Measurements from ENCODE around the gene KIF26B. TPM values are rescaled to one million over a fixed set of nuclear protein-coding genes. Genes with fewer than 3 reads are reported as not detected.

KIF26B gene
- polyA plus RNA-seq, 1 of the 3 experiments (the other 2 are of a cell fraction), result 2.6 TPM

GRCh38 chr1:245128381-245129101 lies 26.2 kb upstream of the KIF26B start:
- POLR2A ChIA-PET, result no interaction called here
- H3K79me2 ChIP-seq (ENCODE audit: insufficient read depth), result no peaks in the 10 kb centered on the region
- H3K27me3 ChIP-seq (ENCODE audit: insufficient read depth), result no peaks in the 10 kb centered on the region
- no peak overlapping the region for H3K4me3 ChIP-seq (ENCODE audit: low read depth in 2 of 2, low read length in 1 of 2)
- no peak overlapping the region for H2AFZ ChIP-seq (ENCODE audit: low read depth)
- no peak overlapping the region for H3K27ac ChIP-seq (ENCODE audit: low read depth in 2 of 2, low read length in 1 of 2)
- TF ChIP-seq TCF12 (IDR thresholded peaks at IDR 0.05) (no peak), FOSL2 (IDR thresholded peaks at IDR 0.05; ENCODE audit: borderline replicate concordance, low read depth) (no peak), RFX5 (IDR thresholded peaks at IDR 0.05; ENCODE audit: low read length) (no peak), POLR2AphosphoS5 (IDR thresholded peaks at IDR 0.05; ENCODE audit: low read depth, low read length) (no peak), RAD21 (IDR thresholded peaks at IDR 0.05; ENCODE audit: low read length) (no peak), IRF3 (IDR thresholded peaks at IDR 0.05; ENCODE audit: low read depth, low read length) (no peak), PBX3 (IDR thresholded peaks at IDR 0.05) (no peak), CHD2 (IDR thresholded peaks at IDR 0.05; ENCODE audit: low read length, partially characterized antibody) (no peak), MXI1 (IDR thresholded peaks at IDR 0.05; ENCODE audit: low read depth, low read length) (no peak), GABPA (IDR thresholded peaks at IDR 0.05; ENCODE audit: low read depth) (no peak), SMC3 (IDR thresholded peaks at IDR 0.05; ENCODE audit: low read depth, low read length) (no peak)
- H3K9me3 ChIP-seq, result no peaks in the 10 kb centered on the region
- no peaks in the 10 kb centered on the region for H3F3A ChIP-seq (replicated peaks; ENCODE audit: insufficient read depth)
- H3K9ac ChIP-seq, result no peak overlapping the region
- WGBS (ENCODE audit: low lambda C conversion rate), result 78% methylated on average over 20 of the region's 20 CpGs
- no peaks in the 10 kb centered on the region for H4K20me1 ChIP-seq (ENCODE audit: insufficient read depth)
- CTCF ChIA-PET, result interaction anchor here (0.6 to 1.9 kb wide), 3 partner anchors 22 to 271 kb away, joined by 3 to 4 read pairs (median 3); no protein-coding TSS in a partner anchor
- H3K36me3 ChIP-seq (replicated peaks in 1 of 2; ENCODE audit: control insufficient read depth in 1 of 2, insufficient read depth in 2 of 2, low read length in 1 of 2), result no peaks in the 10 kb centered on the region
- no peak for DNase-seq
- H3K9me2 ChIP-seq, result no peaks in the 10 kb centered on the region
- no peak overlapping the region for H3K4me2 ChIP-seq
- H3K4me1 ChIP-seq (ENCODE audit: control insufficient read depth in 1 of 2, insufficient read depth in 2 of 2, low read depth in 1 of 2, low read length in 1 of 2), result no peaks in the 10 kb centered on the region

GRCh38 chr1:245129319-245130240 lies 25.2 kb upstream of the KIF26B start:
- no peak overlapping the region for H2AFZ ChIP-seq (ENCODE audit: low read depth)
- POLR2A ChIA-PET, result no interaction called here
- no peaks in the 10 kb centered on the region for H3K4me1 ChIP-seq (ENCODE audit: control insufficient read depth in 1 of 2, insufficient read depth in 2 of 2, low read depth in 1 of 2, low read length in 1 of 2)
- WGBS (ENCODE audit: low lambda C conversion rate), result 74% methylated on average over 19 of the region's 19 CpGs
- H3K36me3 ChIP-seq (replicated peaks in 1 of 2; ENCODE audit: control insufficient read depth in 1 of 2, insufficient read depth in 2 of 2, low read length in 1 of 2), result no peaks in the 10 kb centered on the region
- no peak overlapping the region for H3K9ac ChIP-seq
- no peak overlapping the region for H3K4me3 ChIP-seq (ENCODE audit: low read depth in 2 of 2, low read length in 1 of 2)
- CTCF ChIA-PET, result interaction anchor here (1.0 to 1.9 kb wide), 2 partner anchors 20 to 23 kb away, joined by 3 to 4 read pairs; no protein-coding TSS in a partner anchor
- H3K9me3 ChIP-seq, result no peaks in the 10 kb centered on the region
- no peaks in the 10 kb centered on the region for H4K20me1 ChIP-seq (ENCODE audit: insufficient read depth)
- H3K79me2 ChIP-seq (ENCODE audit: insufficient read depth), result no peaks in the 10 kb centered on the region
- H3K27me3 ChIP-seq (ENCODE audit: insufficient read depth), result no peaks in the 10 kb centered on the region
- H3F3A ChIP-seq (replicated peaks; ENCODE audit: insufficient read depth), result no peaks in the 10 kb centered on the region
- no peaks in the 10 kb centered on the region for H3K9me2 ChIP-seq
- no peak for DNase-seq
- H3K4me2 ChIP-seq, result no peak overlapping the region
- H3K27ac ChIP-seq (ENCODE audit: low read depth in 2 of 2, low read length in 1 of 2), result no peak overlapping the region
- TF ChIP-seq NFIC (IDR thresholded peaks at IDR 0.05; ENCODE audit: borderline replicate concordance), result no peak
- no peak for TF ChIP-seq RFX5 (IDR thresholded peaks at IDR 0.05; ENCODE audit: low read length)
- no peak for TF ChIP-seq SMC3 (IDR thresholded peaks at IDR 0.05; ENCODE audit: low read depth, low read length)
- TF ChIP-seq NRF1 (IDR thresholded peaks at IDR 0.05; ENCODE audit: low read depth, low read length), result no peak
- no peak for TF ChIP-seq RCOR1 (IDR thresholded peaks at IDR 0.05; ENCODE audit: low read length)
- no peak for TF ChIP-seq SIN3A (IDR thresholded peaks at IDR 0.05; ENCODE audit: borderline replicate concordance, low read depth, low read length)
- no peak for TF ChIP-seq TCF12 (IDR thresholded peaks at IDR 0.05)
- TF ChIP-seq, protein P1, sequence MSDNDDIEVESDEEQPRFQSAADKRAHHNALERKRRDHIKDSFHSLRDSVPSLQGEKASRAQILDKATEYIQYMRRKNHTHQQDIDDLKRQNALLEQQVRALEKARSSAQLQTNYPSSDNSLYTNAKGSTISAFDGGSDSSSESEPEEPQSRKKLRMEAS (IDR thresholded peaks at IDR 0.05; ENCODE audit: low read depth), result no peak
- no peak for TF ChIP-seq PBX3 (IDR thresholded peaks at IDR 0.05)
- no peak for TF ChIP-seq EZH2phosphoT487 (IDR thresholded peaks at IDR 0.05; ENCODE audit: borderline replicate concordance, low read depth)
- TF ChIP-seq, protein P2, sequence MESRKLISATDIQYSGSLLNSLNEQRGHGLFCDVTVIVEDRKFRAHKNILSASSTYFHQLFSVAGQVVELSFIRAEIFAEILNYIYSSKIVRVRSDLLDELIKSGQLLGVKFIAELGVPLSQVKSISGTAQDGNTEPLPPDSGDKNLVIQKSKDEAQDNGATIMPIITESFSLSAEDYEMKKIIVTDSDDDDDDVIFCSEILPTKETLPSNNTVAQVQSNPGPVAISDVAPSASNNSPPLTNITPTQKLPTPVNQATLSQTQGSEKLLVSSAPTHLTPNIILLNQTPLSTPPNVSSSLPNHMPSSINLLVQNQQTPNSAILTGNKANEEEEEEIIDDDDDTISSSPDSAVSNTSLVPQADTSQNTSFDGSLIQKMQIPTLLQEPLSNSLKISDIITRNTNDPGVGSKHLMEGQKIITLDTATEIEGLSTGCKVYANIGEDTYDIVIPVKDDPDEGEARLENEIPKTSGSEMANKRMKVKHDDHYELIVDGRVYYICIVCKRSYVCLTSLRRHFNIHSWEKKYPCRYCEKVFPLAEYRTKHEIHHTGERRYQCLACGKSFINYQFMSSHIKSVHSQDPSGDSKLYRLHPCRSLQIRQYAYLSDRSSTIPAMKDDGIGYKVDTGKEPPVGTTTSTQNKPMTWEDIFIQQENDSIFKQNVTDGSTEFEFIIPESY (IDR thresholded peaks at IDR 0.05; ENCODE audit: borderline replicate concordance, low read depth), result no peak

Data from SK-N-SH (cell line).